Measurements from ENCODE around the gene SYPL1. TPM values are rescaled to one million over a fixed set of nuclear protein-coding genes. Genes with fewer than 3 reads are reported as not detected.

The SYPL1 gene
- total RNA-seq, 1 donor = 36.9 TPM

DNA sequence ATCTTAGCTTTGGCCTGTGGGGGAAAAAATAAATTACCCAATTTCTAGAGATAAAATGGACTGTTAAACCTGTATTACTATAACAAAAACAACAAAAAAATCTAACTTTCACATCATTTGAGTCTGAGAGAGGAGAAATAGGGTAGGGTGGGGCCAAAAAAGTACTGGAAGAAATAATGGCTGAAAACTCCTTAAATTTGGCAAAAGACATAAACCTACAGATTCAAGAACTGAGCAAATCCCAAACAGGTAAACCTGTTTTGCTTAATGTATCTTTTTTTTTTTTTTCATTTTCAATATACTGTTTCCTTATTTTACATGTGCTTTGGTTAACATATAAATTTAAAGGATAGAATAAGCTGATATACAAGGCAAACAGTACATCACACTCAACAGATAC lies 27.1 kb downstream of the SYPL1 start:
- TF ChIP-seq, protein P1, sequence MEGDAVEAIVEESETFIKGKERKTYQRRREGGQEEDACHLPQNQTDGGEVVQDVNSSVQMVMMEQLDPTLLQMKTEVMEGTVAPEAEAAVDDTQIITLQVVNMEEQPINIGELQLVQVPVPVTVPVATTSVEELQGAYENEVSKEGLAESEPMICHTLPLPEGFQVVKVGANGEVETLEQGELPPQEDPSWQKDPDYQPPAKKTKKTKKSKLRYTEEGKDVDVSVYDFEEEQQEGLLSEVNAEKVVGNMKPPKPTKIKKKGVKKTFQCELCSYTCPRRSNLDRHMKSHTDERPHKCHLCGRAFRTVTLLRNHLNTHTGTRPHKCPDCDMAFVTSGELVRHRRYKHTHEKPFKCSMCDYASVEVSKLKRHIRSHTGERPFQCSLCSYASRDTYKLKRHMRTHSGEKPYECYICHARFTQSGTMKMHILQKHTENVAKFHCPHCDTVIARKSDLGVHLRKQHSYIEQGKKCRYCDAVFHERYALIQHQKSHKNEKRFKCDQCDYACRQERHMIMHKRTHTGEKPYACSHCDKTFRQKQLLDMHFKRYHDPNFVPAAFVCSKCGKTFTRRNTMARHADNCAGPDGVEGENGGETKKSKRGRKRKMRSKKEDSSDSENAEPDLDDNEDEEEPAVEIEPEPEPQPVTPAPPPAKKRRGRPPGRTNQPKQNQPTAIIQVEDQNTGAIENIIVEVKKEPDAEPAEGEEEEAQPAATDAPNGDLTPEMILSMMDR (IDR thresholded peaks at IDR 0.05; ENCODE audit: extremely low read depth, low read depth, low read length) = no peak
- peaks cover 6% of the 10 kb centered on the region for H3K36me3 ChIP-seq (ENCODE audit: insufficient read depth, low read length)

DNA sequence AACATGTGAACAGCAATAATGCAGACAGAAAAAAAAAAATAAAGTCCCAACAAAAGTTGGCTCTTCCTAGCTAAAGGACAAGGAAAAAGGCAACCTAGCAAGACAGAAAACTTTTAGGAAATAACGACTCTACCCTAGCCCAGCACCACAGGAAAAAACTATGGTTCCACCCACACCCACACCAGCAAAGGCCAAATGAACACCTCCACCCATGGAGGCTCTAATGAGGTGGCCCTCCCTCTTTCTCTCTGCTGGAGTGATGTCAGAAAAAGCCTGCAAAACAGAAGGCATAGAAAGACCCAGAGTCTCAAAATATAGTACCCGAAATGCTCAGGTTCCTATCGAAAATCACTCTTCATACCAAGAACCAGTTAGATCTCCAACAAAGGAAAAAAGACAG lies 28.4 kb downstream of the SYPL1 start:
- peaks cover 3% of the 10 kb centered on the region for H3K36me3 ChIP-seq (ENCODE audit: insufficient read depth, low read length)
- no peaks in the 10 kb centered on the region for H3K9me3 ChIP-seq (ENCODE audit: low read depth, low read length)
- TF ChIP-seq, protein P1 (IDR thresholded peaks at IDR 0.05; ENCODE audit: extremely low read depth, low read depth, low read length) = no peak
- no peak overlapping the region for H2AFZ ChIP-seq (ENCODE audit: low read length)
- no peak overlapping the region for H3K4me2 ChIP-seq (ENCODE audit: insufficient read depth, low read length)
- H3K4me1 ChIP-seq (ENCODE audit: insufficient read depth, low read length) = no peaks in the 10 kb centered on the region
- H3K27me3 ChIP-seq (ENCODE audit: insufficient read depth, low read length) = no peaks in the 10 kb centered on the region
- H4K20me1 ChIP-seq (ENCODE audit: insufficient read depth, low read length) = no peaks in the 10 kb centered on the region
- no peaks in the 10 kb centered on the region for H3K79me2 ChIP-seq (ENCODE audit: insufficient read depth, low read length)
- no peak for DNase-seq (ENCODE audit: insufficient read length, low spot score, missing footprints)
- no peak overlapping the region for H3K27ac ChIP-seq (ENCODE audit: low read depth, low read length)
- H3K4me3 ChIP-seq (ENCODE audit: insufficient read depth, low read length) = no peak overlapping the region

More for the DNA sequence above, 27.1 kb downstream of the SYPL1 start:
- Histone ChIP-seq H2AFZ (ENCODE audit: low read length) (no peak overlapping the region), H4K20me1 (ENCODE audit: insufficient read depth, low read length) (no peaks in the 10 kb centered on the region), H3K9me3 (ENCODE audit: low read depth, low read length) (no peaks in the 10 kb centered on the region), H3K4me1 (ENCODE audit: insufficient read depth, low read length) (no peaks in the 10 kb centered on the region), H3K27ac (ENCODE audit: low read depth, low read length) (no peak overlapping the region), H3K79me2 (ENCODE audit: insufficient read depth, low read length) (no peaks in the 10 kb centered on the region), H3K4me2 (ENCODE audit: insufficient read depth, low read length) (no peak overlapping the region), H3K27me3 (ENCODE audit: insufficient read depth, low read length) (no peaks in the 10 kb centered on the region), H3K4me3 (ENCODE audit: insufficient read depth, low read length) (no peak overlapping the region)
- no peak for DNase-seq (ENCODE audit: insufficient read length, low spot score, missing footprints)

DNA sequence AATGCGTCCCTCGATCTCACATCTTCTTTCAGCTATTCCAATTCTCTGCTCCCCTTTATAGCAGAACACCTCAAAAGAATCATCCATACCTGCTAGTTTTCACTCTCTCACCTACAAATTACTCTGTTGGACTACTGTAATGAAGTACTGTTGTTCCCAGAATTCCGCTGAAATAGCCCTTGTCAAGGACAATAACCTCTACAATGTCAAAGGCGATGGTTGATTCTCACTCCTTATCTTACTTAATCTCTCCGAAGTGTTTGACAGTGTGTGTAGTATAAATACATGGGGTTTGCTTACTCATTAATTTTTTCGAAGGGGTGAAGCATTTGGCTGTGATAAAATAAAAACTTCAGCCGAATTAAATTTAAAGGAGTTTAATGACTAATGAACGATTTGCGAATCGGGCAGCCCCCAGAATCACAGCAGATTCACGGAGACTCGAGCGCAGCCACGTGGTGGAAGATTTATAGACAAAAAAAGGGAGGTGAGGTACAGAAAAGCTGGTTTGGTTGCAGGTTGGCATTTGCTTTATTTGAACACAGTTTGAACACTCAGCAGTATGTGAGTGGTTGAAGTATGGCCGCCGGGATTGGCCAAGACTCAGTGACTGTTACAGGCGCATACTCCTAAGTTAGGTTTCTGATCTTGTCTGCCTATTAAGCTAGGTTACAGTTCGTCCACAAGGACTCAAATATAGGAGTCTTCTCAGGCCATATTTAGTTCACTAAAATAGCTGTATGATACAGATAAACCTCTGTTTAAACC lies 29.8 kb downstream of the SYPL1 start:
- TF ChIP-seq, protein P1 (IDR thresholded peaks at IDR 0.05; ENCODE audit: extremely low read depth, low read depth, low read length) = no peak
- H4K20me1 ChIP-seq (ENCODE audit: insufficient read depth, low read length) = no peaks in the 10 kb centered on the region
- no peaks in the 10 kb centered on the region for H3K9me3 ChIP-seq (ENCODE audit: low read depth, low read length)
- no peaks in the 10 kb centered on the region for H3K79me2 ChIP-seq (ENCODE audit: insufficient read depth, low read length)
- H3K4me2 ChIP-seq (ENCODE audit: insufficient read depth, low read length) = no peak overlapping the region
- no peak for DNase-seq (ENCODE audit: insufficient read length, low spot score, missing footprints)
- no peak overlapping the region for H3K27ac ChIP-seq (ENCODE audit: low read depth, low read length)
- H3K4me1 ChIP-seq (ENCODE audit: insufficient read depth, low read length) = no peaks in the 10 kb centered on the region
- H3K27me3 ChIP-seq (ENCODE audit: insufficient read depth, low read length) = no peaks in the 10 kb centered on the region
- no peak overlapping the region for H2AFZ ChIP-seq (ENCODE audit: low read length)
- H3K4me3 ChIP-seq (ENCODE audit: insufficient read depth, low read length) = no peak overlapping the region
- no peaks in the 10 kb centered on the region for H3K36me3 ChIP-seq (ENCODE audit: insufficient read depth, low read length)

DNA sequence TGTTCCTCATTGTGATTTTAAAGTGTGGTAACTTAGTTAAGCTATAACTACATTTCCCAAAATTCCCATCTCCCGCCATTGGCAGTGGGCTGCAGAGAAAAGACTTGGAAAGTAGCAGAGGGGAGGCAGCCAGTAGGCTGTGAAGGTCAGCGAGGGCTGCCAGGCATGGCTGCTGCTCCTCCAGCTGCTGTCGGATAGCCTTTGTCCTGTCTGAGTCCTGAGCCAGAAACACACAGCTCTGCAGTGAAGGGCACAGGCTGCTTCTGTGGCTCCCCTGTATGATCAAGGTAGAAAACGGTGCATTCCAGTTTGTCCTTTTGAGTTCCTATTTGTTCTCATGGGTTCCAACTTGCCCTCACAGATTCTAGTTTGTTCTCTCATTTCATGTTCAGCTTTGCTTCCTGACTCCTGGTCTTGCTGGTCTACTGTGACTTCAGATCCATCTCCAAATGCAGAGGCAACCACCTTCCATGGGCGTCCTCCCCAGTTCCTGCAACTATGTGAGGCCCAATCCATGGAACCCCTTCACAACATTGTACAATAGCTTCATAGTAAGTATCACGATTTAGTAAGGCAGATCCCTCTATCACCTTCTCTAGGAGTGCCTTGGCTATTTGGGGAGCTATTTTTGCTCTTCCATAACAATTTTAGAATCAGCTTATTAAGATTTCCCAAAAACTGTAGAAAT lies 31.7 kb downstream of the SYPL1 start:
- no peaks in the 10 kb centered on the region for H3K4me1 ChIP-seq (ENCODE audit: insufficient read depth, low read length)
- no peak overlapping the region for H3K4me2 ChIP-seq (ENCODE audit: insufficient read depth, low read length)

More for the DNA sequence above, 31.7 kb downstream of the SYPL1 start:
- no peak overlapping the region for H3K27ac ChIP-seq (ENCODE audit: low read depth, low read length)
- H3K4me3 ChIP-seq (ENCODE audit: insufficient read depth, low read length) = no peak overlapping the region
- no peaks in the 10 kb centered on the region for H3K79me2 ChIP-seq (ENCODE audit: insufficient read depth, low read length)
- no peaks in the 10 kb centered on the region for H3K9me3 ChIP-seq (ENCODE audit: low read depth, low read length)
- no peaks in the 10 kb centered on the region for H4K20me1 ChIP-seq (ENCODE audit: insufficient read depth, low read length)
- TF ChIP-seq, protein P1 (IDR thresholded peaks at IDR 0.05; ENCODE audit: extremely low read depth, low read depth, low read length) = no peak
- no peak for DNase-seq (ENCODE audit: insufficient read length, low spot score, missing footprints)
- H3K27me3 ChIP-seq (ENCODE audit: insufficient read depth, low read length) = no peaks in the 10 kb centered on the region
- no peaks in the 10 kb centered on the region for H3K36me3 ChIP-seq (ENCODE audit: insufficient read depth, low read length)
- H2AFZ ChIP-seq (ENCODE audit: low read length) = no peak overlapping the region
